ENCODE measurements around the gene CACNA2D4.
"Not testable (repeated sequence)": the region's sequence is repeated elsewhere in the genome, so short reads cannot be mapped to it uniquely, and the experiment has no call there.

- TF ChIP-seq CTCF (conservative IDR thresholded peaks at IDR 0.05); ZFX (IDR thresholded peaks at IDR 0.05): not testable (repeated sequence)
Observed at GRCh38 chr12:1817928-1818327, 100.5 kb downstream of the CACNA2D4 start.
